Lower leg skin (tissue), 3 donors: Measurements from ENCODE around the gene BLOC1S2.

ENCODE experiments used
- POLR2A ChIP-seq, 2 donors: fragments of 450-650 bp; IDR thresholded peaks; one replicate each; pipeline ENCODE4 v1.6.1; 2016 to 2017; ENCODE audit warnings: antibody characterized with exemption in 2 of 2, mild to moderate bottlenecking in 1 of 2, moderate library complexity in 1 of 2
- TF ChIP-seq, protein P1 (sequence below), 3 donors: fragments of 450-650 bp; IDR thresholded peaks; one replicate each; pipeline ENCODE4 v1.5.1; 2016; ENCODE audit warnings: antibody characterized with exemption in 3 of 3, mild to moderate bottlenecking in 3 of 3, moderate library complexity in 2 of 3

DNA sequence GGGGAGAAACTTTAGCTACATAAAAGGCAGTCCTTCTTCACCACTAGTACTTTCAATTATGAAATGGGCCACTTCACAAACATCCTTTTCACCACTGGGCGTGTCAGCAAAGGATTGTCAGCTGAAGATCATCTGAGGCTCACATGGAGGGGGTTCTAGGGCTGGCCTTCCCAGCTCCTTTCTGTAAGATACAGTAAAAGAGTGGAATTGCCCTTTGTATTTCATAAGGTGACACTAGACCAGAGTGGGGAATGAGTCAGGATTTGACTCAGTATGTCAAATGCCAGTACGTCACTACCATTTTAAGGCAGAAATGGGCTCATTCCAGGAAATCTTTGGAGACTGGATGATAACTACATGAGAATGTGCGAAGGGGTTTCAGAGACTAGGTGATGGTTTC lies 21.2 kb upstream of the BLOC1S2 start:
- TF ChIP-seq, protein P1, sequence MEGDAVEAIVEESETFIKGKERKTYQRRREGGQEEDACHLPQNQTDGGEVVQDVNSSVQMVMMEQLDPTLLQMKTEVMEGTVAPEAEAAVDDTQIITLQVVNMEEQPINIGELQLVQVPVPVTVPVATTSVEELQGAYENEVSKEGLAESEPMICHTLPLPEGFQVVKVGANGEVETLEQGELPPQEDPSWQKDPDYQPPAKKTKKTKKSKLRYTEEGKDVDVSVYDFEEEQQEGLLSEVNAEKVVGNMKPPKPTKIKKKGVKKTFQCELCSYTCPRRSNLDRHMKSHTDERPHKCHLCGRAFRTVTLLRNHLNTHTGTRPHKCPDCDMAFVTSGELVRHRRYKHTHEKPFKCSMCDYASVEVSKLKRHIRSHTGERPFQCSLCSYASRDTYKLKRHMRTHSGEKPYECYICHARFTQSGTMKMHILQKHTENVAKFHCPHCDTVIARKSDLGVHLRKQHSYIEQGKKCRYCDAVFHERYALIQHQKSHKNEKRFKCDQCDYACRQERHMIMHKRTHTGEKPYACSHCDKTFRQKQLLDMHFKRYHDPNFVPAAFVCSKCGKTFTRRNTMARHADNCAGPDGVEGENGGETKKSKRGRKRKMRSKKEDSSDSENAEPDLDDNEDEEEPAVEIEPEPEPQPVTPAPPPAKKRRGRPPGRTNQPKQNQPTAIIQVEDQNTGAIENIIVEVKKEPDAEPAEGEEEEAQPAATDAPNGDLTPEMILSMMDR (IDR thresholded peaks at IDR 0.05): no peak
- TF ChIP-seq POLR2A (IDR thresholded peaks at IDR 0.05): no peak
